WTC11 (cell line): ENCODE data around the gene GRIA4. TPM values are rescaled to one million over a fixed set of nuclear protein-coding genes. Genes with fewer than 3 reads are reported as not detected.

Source experiments
- ATAC-seq: fragments of 200-7000 bp; cut with Tn5 transposase; 2 replicates; pipeline ENCODE4 v1.10.0; 2021; ENCODE audit warnings: mild to moderate bottlenecking, moderate library complexity
- CTCF ChIA-PET: fragments of 300-600 bp; sonication (Branson Sonifier 250); formaldehyde crosslinking; loops from one replicate; lab custom pipeline; 2021; ENCODE audit warnings: antibody characterized with exemption; lab: Charles Lee
- POLR2A ChIA-PET: fragments of 350-600 bp; sonication (Branson Sonifier 250); formaldehyde crosslinking; loops from one replicate; lab custom pipeline; 2021; ENCODE audit warnings: antibody characterized with exemption; lab: Charles Lee
- DNase-seq: peaks from one replicate; pipeline ENCODE4 v3.0.0; 2021; ENCODE audit warnings: low spot score
- H3K27ac Mint-ChIP-seq: 2 replicates; pipeline ENCODE4 v1.8.0; 2021; ENCODE audit warnings: mixed read lengths
- H3K27me3 Mint-ChIP-seq: 2 replicates; pipeline ENCODE4 v1.8.0; 2021; ENCODE audit warnings: low read depth, mild to moderate bottlenecking, moderate library complexity, mixed read lengths
- H3K36me3 Mint-ChIP-seq: 2 replicates; pipeline ENCODE4 v1.8.0; 2021; ENCODE audit warnings: mixed read lengths
- H3K4me1 Mint-ChIP-seq: 2 replicates; pipeline ENCODE4 v1.8.0; 2022; ENCODE audit warnings: mixed read lengths
- H3K4me3 Mint-ChIP-seq: 2 replicates; pipeline ENCODE4 v1.8.0; 2021; ENCODE audit warnings: mild to moderate bottlenecking, moderate library complexity, mixed read lengths
- H3K9me3 Mint-ChIP-seq: 2 replicates; pipeline ENCODE4 v1.8.0; 2021; ENCODE audit warnings: mixed read lengths
- ETV6 ChIP-seq: sonication (generic); formaldehyde crosslinking; IDR thresholded peaks from 2 replicates; pipeline ENCODE4 v1.8.1; 2022; ENCODE audit warnings: mild to moderate bottlenecking, missing genetic modification reagents
- FOXJ3 ChIP-seq: sonication (generic); formaldehyde crosslinking; IDR thresholded peaks from 2 replicates; pipeline ENCODE4 v1.9.0; 2021; ENCODE audit warnings: missing genetic modification reagents, mild to moderate bottlenecking, borderline replicate concordance
- FOXK1 ChIP-seq: sonication (generic); formaldehyde crosslinking; IDR thresholded peaks from 2 replicates; pipeline ENCODE4 v1.8.0; 2022; ENCODE audit warnings: mild to moderate bottlenecking, moderate library complexity, missing genetic modification reagents
- FOXP1 ChIP-seq: sonication (generic); formaldehyde crosslinking; IDR thresholded peaks from 2 replicates; pipeline ENCODE4 v1.8.0; 2022; ENCODE audit warnings: missing genetic modification reagents, mild to moderate bottlenecking, moderate library complexity, borderline replicate concordance
- GABPB1 ChIP-seq: sonication (generic); formaldehyde crosslinking; IDR thresholded peaks from 2 replicates; pipeline ENCODE4 v1.8.1; 2023; ENCODE audit warnings: mild to moderate bottlenecking, missing genetic modification reagents
- GRHL2 ChIP-seq: fragments of 250-450 bp; sonication (Bioruptor Pico); IDR thresholded peaks from 2 replicates; pipeline ENCODE4 v1.8.0; 2022; ENCODE audit warnings: mild to moderate bottlenecking, moderate library complexity; ENCODE audit not compliant: insufficient replicate concordance, severe bottlenecking
- GTF2I ChIP-seq: fragments of 250-450 bp; sonication (Bioruptor Pico); conservative IDR thresholded peaks from 2 replicates; pipeline ENCODE4 v1.4.0; 2021; ENCODE audit warnings: mild to moderate bottlenecking
- HMGA2 ChIP-seq: fragments of 250-450 bp; sonication (Bioruptor Pico); IDR thresholded peaks from 2 replicates; pipeline ENCODE4 v1.4.0; 2021; ENCODE audit warnings: mild to moderate bottlenecking, moderate library complexity
- IRF2 ChIP-seq: sonication (generic); formaldehyde crosslinking; IDR thresholded peaks from 2 replicates; pipeline ENCODE4 v1.8.0; 2022; ENCODE audit warnings: low read depth, missing genetic modification reagents, borderline replicate concordance
- KAT7 ChIP-seq: sonication (generic); formaldehyde crosslinking; IDR thresholded peaks from 2 replicates; pipeline ENCODE4 v1.8.1; 2023; ENCODE audit warnings: missing genetic modification reagents, mild to moderate bottlenecking, borderline replicate concordance
- MYBL2 ChIP-seq: sonication (generic); formaldehyde crosslinking; IDR thresholded peaks from 2 replicates; pipeline ENCODE4 v1.8.1; 2023; ENCODE audit warnings: mild to moderate bottlenecking, moderate library complexity, missing genetic modification reagents
- NR3C1 ChIP-seq: sonication (generic); formaldehyde crosslinking; conservative IDR thresholded peaks from 2 replicates; pipeline ENCODE4 v1.8.1; 2023; ENCODE audit warnings: low read depth, mild to moderate bottlenecking, missing genetic modification reagents
- TCF7 ChIP-seq: sonication (generic); formaldehyde crosslinking; IDR thresholded peaks from 2 replicates; pipeline ENCODE4 v1.8.0; 2022; ENCODE audit warnings: mild to moderate bottlenecking, low read depth, missing genetic modification reagents, moderate library complexity
- TEAD1 ChIP-seq: sonication (generic); formaldehyde crosslinking; IDR thresholded peaks from 2 replicates; pipeline ENCODE4 v1.8.0; 2022; ENCODE audit warnings: mild to moderate bottlenecking, missing genetic modification reagents
- TP53 ChIP-seq: sonication (generic); formaldehyde crosslinking; IDR thresholded peaks from 2 replicates; pipeline ENCODE4 v1.8.1; 2023; ENCODE audit warnings: mild to moderate bottlenecking, missing genetic modification reagents
- ZNF396 ChIP-seq: fragments of 250-450 bp; sonication (Bioruptor Pico); IDR thresholded peaks from 2 replicates; pipeline ENCODE4 v1.8.0; 2021; ENCODE audit warnings: mild to moderate bottlenecking, moderate library complexity, borderline replicate concordance
- ZNF423 ChIP-seq: fragments of 250-450 bp; sonication (Bioruptor Pico); IDR thresholded peaks from 2 replicates; pipeline ENCODE4 v2.1.2; 2022; ENCODE audit warnings: mild to moderate bottlenecking, moderate library complexity
- total RNA-seq: library from RNA; stranded (reverse); gene quantifications from 3 replicates; pipeline ENCODE4 v1.2.3, GENCODE V29; 2021
- TF ChIP-seq, protein P1 (sequence below): sonication (generic); formaldehyde crosslinking; conservative IDR thresholded peaks from 2 replicates; pipeline ENCODE4 v1.8.1; 2023; ENCODE audit warnings: mild to moderate bottlenecking, low read depth, missing genetic modification reagents, moderate library complexity
- TF ChIP-seq, protein P2 (sequence below): sonication (generic); formaldehyde crosslinking; IDR thresholded peaks from 2 replicates; pipeline ENCODE4 v1.8.0; 2022; ENCODE audit warnings: mild to moderate bottlenecking, missing genetic modification reagents
- TF ChIP-seq, protein P3 (sequence below): sonication (generic); formaldehyde crosslinking; IDR thresholded peaks from 2 replicates; pipeline ENCODE4 v1.8.1; 2022; ENCODE audit warnings: low read depth, mild to moderate bottlenecking, moderate library complexity, missing genetic modification reagents, borderline replicate concordance
- TF ChIP-seq, protein P4 (sequence below): fragments of 250-450 bp; sonication (Bioruptor Pico); IDR thresholded peaks from 2 replicates; pipeline ENCODE4 v1.9.0; 2021; ENCODE audit warnings: moderate library complexity, mild to moderate bottlenecking, inconsistent platforms, borderline replicate concordance
- TF ChIP-seq, protein P5 (sequence below): fragments of 250-450 bp; sonication (Bioruptor Pico); conservative IDR thresholded peaks from 2 replicates; pipeline ENCODE4 v1.9.0; 2021; ENCODE audit warnings: mild to moderate bottlenecking
- TF ChIP-seq, protein P6 (sequence below): fragments of 250-450 bp; sonication (Bioruptor Pico); IDR thresholded peaks from 2 replicates; pipeline ENCODE4 v1.9.0; 2021; ENCODE audit warnings: mild to moderate bottlenecking, borderline replicate concordance

The GRIA4 gene
- total RNA-seq, 1 experiment from 2014 or later = 11.4 TPM

DNA sequence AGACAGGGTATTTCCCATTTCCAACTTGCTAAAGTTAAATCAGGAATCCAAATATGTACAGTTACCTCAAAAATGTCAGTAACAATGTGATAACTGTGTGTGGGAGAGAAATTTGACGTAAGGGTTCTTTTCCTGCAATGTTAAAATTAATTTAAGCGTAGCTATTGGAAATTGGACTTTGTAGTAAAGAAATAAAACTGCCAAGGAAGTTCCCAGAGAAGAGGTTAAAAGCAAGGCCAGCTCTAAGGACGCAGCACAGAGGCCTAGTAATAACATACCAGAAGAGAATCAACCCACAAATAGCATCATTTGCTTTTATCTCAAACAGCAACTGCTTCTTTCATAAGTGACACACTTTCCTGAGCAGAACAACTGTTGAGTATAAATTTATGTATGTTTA, 36.8 kb upstream of the GRIA4 start:
- Mint-ChIP-seq H3K36me3 (no peaks in the 10 kb centered on the region), H3K4me1 (no peaks in the 10 kb centered on the region), H3K9me3 (no peaks in the 10 kb centered on the region), H3K27me3 (no peaks in the 10 kb centered on the region), H3K27ac (no peak overlapping the region), H3K4me3 (no peak overlapping the region)
- ATAC-seq (no peak), DNase-seq (no peak)
- ChIA-PET POLR2A (no interaction called here), CTCF (no interaction called here)
- no peak for TF ChIP-seq ZNF423 (CRISPR knock-in tag)
- TF ChIP-seq KAT7 = no peak
- TF ChIP-seq, protein P1, sequence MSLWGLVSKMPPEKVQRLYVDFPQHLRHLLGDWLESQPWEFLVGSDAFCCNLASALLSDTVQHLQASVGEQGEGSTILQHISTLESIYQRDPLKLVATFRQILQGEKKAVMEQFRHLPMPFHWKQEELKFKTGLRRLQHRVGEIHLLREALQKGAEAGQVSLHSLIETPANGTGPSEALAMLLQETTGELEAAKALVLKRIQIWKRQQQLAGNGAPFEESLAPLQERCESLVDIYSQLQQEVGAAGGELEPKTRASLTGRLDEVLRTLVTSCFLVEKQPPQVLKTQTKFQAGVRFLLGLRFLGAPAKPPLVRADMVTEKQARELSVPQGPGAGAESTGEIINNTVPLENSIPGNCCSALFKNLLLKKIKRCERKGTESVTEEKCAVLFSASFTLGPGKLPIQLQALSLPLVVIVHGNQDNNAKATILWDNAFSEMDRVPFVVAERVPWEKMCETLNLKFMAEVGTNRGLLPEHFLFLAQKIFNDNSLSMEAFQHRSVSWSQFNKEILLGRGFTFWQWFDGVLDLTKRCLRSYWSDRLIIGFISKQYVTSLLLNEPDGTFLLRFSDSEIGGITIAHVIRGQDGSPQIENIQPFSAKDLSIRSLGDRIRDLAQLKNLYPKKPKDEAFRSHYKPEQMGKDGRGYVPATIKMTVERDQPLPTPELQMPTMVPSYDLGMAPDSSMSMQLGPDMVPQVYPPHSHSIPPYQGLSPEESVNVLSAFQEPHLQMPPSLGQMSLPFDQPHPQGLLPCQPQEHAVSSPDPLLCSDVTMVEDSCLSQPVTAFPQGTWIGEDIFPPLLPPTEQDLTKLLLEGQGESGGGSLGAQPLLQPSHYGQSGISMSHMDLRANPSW (CRISPR knock-in tag) = no peak
- TF ChIP-seq, protein P2, sequence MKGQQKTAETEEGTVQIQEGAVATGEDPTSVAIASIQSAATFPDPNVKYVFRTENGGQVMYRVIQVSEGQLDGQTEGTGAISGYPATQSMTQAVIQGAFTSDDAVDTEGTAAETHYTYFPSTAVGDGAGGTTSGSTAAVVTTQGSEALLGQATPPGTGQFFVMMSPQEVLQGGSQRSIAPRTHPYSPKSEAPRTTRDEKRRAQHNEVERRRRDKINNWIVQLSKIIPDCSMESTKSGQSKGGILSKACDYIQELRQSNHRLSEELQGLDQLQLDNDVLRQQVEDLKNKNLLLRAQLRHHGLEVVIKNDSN (CRISPR knock-in tag) = no peak
- no peak for TF ChIP-seq FOXJ3 (CRISPR knock-in tag)
- TF ChIP-seq, protein P3, sequence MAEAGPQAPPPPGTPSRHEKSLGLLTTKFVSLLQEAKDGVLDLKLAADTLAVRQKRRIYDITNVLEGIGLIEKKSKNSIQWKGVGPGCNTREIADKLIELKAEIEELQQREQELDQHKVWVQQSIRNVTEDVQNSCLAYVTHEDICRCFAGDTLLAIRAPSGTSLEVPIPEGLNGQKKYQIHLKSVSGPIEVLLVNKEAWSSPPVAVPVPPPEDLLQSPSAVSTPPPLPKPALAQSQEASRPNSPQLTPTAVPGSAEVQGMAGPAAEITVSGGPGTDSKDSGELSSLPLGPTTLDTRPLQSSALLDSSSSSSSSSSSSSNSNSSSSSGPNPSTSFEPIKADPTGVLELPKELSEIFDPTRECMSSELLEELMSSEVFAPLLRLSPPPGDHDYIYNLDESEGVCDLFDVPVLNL = no peak
- no peak for TF ChIP-seq TP53
- TF ChIP-seq, protein P4, sequence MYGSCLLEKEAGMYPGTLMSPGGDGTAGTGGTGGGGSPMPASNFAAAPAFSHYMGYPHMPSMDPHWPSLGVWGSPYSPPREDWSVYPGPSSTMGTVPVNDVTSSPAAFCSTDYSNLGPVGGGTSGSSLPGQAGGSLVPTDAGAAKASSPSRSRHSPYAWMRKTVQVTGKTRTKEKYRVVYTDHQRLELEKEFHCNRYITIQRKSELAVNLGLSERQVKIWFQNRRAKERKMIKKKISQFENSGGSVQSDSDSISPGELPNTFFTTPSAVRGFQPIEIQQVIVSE (CRISPR knock-in tag) = no peak
- no peak for TF ChIP-seq NR3C1
- TF ChIP-seq GRHL2 = no peak
- no peak for TF ChIP-seq FOXK1 (CRISPR knock-in tag)

DNA sequence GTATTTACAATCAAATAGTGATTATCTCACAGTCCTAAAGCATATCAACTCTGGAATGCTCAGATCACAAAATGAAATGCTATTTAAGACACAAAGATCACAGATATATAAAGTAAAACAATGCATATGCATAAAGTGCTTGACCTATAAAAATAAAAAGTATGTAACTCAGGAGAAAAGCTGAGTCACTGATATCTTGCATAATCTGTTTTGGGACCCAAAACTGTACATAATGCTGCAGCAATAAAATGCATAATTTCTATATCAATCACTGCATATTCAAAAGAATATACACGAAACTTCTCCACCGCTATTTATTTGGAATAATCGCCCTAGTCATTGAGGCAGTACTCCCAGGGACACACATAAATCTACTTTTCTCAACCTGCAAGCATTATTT, 34.9 kb upstream of the GRIA4 start:
- Mint-ChIP-seq H3K4me1 (no peaks in the 10 kb centered on the region), H3K36me3 (no peaks in the 10 kb centered on the region), H3K27ac (no peak overlapping the region), H3K4me3 (no peak overlapping the region), H3K27me3 (no peaks in the 10 kb centered on the region), H3K9me3 (no peaks in the 10 kb centered on the region)
- ChIA-PET POLR2A (no interaction called here), CTCF (no interaction called here)
- no peak for DNase-seq
- no peak for ATAC-seq
- TF ChIP-seq, protein P5, sequence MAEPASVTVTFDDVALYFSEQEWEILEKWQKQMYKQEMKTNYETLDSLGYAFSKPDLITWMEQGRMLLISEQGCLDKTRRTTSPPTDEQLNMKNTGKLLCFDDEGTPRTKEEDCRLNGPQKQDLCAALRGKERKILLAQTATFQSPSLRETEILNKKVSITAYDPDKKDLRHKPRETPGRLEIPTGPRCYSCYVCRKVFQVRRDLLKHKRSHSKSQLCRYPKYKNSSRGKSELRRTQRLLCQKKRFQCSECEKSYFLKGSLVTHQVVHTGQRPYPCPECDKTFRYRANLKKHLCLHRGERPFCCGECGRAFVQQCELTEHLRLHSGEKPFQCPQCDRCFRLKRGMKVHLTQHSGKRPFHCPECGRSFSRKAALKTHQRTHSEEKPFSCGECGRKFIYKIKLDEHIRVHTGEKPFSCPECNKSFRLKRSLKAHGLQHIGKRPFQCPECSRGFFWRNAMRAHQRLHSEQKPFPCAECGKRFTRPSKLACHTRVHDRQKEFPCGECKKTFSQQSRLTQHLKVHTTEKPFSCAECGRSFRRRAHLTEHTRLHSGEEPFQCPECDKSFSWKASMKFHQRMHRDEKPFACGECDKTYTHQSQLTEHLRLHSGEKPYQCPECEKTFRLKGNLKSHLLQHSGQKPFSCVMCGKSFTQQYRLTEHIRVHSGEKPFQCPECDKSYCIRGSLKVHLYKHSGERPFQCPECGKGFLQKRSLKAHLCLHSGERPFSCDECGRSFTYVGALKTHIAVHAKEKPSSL (CRISPR knock-in tag) = no peak
- TF ChIP-seq ETV6 (no peak), GABPB1 (CRISPR knock-in tag) (no peak), TEAD1 (CRISPR knock-in tag) (no peak), MYBL2 (no peak), GRHL2 (no peak), ZNF396 (CRISPR knock-in tag) (no peak), TCF7 (no peak), GTF2I (no peak), IRF2 (CRISPR knock-in tag) (no peak), HMGA2 (CRISPR knock-in tag) (no peak), FOXJ3 (CRISPR knock-in tag) (no peak), FOXP1 (CRISPR knock-in tag) (no peak)
- TF ChIP-seq, protein P3 = no peak
- TF ChIP-seq, protein P6, sequence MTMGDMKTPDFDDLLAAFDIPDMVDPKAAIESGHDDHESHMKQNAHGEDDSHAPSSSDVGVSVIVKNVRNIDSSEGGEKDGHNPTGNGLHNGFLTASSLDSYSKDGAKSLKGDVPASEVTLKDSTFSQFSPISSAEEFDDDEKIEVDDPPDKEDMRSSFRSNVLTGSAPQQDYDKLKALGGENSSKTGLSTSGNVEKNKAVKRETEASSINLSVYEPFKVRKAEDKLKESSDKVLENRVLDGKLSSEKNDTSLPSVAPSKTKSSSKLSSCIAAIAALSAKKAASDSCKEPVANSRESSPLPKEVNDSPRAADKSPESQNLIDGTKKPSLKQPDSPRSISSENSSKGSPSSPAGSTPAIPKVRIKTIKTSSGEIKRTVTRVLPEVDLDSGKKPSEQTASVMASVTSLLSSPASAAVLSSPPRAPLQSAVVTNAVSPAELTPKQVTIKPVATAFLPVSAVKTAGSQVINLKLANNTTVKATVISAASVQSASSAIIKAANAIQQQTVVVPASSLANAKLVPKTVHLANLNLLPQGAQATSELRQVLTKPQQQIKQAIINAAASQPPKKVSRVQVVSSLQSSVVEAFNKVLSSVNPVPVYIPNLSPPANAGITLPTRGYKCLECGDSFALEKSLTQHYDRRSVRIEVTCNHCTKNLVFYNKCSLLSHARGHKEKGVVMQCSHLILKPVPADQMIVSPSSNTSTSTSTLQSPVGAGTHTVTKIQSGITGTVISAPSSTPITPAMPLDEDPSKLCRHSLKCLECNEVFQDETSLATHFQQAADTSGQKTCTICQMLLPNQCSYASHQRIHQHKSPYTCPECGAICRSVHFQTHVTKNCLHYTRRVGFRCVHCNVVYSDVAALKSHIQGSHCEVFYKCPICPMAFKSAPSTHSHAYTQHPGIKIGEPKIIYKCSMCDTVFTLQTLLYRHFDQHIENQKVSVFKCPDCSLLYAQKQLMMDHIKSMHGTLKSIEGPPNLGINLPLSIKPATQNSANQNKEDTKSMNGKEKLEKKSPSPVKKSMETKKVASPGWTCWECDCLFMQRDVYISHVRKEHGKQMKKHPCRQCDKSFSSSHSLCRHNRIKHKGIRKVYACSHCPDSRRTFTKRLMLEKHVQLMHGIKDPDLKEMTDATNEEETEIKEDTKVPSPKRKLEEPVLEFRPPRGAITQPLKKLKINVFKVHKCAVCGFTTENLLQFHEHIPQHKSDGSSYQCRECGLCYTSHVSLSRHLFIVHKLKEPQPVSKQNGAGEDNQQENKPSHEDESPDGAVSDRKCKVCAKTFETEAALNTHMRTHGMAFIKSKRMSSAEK (CRISPR knock-in tag) = no peak
